HCT116 (cell line): ENCODE results near the gene B3GNT2.

ENCODE experiments used
- CEBPB ChIP-seq: IDR thresholded peaks from 2 replicates; pipeline ENCODE4 v1.6.1; 2012; ENCODE audit warnings: low read depth
- EZH2phosphoT487 ChIP-seq: fragments of 200-600 bp; IDR thresholded peaks from 2 replicates; pipeline ENCODE4 v1.6.1; 2018; ENCODE audit warnings: antibody characterized with exemption, borderline replicate concordance
- FOSL1 ChIP-seq: IDR thresholded peaks from 2 replicates; pipeline ENCODE4 v1.6.1; 2012; ENCODE audit warnings: low read depth
- POLR2A ChIP-seq: IDR thresholded peaks from 2 replicates; pipeline ENCODE4 v1.7.0; 2011; ENCODE audit warnings: borderline replicate concordance; ENCODE audit not compliant: insufficient read depth, insufficient read length; ENCODE audit errors: extremely low read depth
- POLR2AphosphoS5 ChIP-seq: IDR thresholded peaks from 2 replicates; pipeline ENCODE4 v1.6.1; 2011; ENCODE audit warnings: mild to moderate bottlenecking, low read depth, low read length, moderate library complexity
- RAD21 ChIP-seq: IDR thresholded peaks from 2 replicates; pipeline ENCODE4 v1.6.1; 2012; ENCODE audit warnings: low read depth, mild to moderate bottlenecking
- SIN3A ChIP-seq: IDR thresholded peaks from 2 replicates; pipeline ENCODE4 v1.6.1; 2012; ENCODE audit warnings: low read depth
- ZFX ChIP-seq: fragments of 450-650 bp; IDR thresholded peaks from 2 replicates; pipeline ENCODE4 v1.6.1; 2017
- ZNF274 ChIP-seq: fragments of 200-500 bp; sonication (Bioruptor generic); IDR thresholded peaks from 2 replicates; pipeline ENCODE4 v1.6.1; 2014; ENCODE audit warnings: mild to moderate bottlenecking, low read depth, low read length, inconsistent platforms
- TF ChIP-seq, protein P1 (sequence below), 3 experiments: fragments of 200-600 bp in 1 of 3; sonication (generic) in 1 of 3; IDR thresholded peaks in 2 of 3; conservative IDR thresholded peaks in 1 of 3; 2 replicates each; pipeline ENCODE4 v1.5.1; 2012 to 2017; ENCODE audit warnings: low read depth in 2 of 3, low read length in 2 of 3, antibody characterized with exemption in 1 of 3, borderline replicate concordance in 1 of 3, control low read depth in 1 of 3, mild to moderate bottlenecking in 1 of 3, mixed read lengths in 1 of 3, mixed run types in 1 of 3, moderate library complexity in 1 of 3; ENCODE audit not compliant: insufficient read depth in 1 of 3
- TF ChIP-seq, protein P2 (sequence below): IDR thresholded peaks from 2 replicates; pipeline ENCODE4 v1.6.1; 2012; ENCODE audit warnings: low read depth
- TF ChIP-seq, protein P3 (sequence below): IDR thresholded peaks from 2 replicates; pipeline ENCODE4 v1.6.1; 2012

GRCh38 chr2:62231541-62231940 is 35.6 kb downstream of the B3GNT2 start:
- no peak for TF ChIP-seq RAD21
- TF ChIP-seq, protein P1, sequence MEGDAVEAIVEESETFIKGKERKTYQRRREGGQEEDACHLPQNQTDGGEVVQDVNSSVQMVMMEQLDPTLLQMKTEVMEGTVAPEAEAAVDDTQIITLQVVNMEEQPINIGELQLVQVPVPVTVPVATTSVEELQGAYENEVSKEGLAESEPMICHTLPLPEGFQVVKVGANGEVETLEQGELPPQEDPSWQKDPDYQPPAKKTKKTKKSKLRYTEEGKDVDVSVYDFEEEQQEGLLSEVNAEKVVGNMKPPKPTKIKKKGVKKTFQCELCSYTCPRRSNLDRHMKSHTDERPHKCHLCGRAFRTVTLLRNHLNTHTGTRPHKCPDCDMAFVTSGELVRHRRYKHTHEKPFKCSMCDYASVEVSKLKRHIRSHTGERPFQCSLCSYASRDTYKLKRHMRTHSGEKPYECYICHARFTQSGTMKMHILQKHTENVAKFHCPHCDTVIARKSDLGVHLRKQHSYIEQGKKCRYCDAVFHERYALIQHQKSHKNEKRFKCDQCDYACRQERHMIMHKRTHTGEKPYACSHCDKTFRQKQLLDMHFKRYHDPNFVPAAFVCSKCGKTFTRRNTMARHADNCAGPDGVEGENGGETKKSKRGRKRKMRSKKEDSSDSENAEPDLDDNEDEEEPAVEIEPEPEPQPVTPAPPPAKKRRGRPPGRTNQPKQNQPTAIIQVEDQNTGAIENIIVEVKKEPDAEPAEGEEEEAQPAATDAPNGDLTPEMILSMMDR (IDR thresholded peaks at IDR 0.05 in 2 of 3, conservative IDR thresholded peaks at IDR 0.05 in 1 of 3; ENCODE audit: borderline replicate concordance in 1 of 3, insufficient read depth in 1 of 3, low read depth in 2 of 3, low read length in 2 of 3), result no peak
- TF ChIP-seq, protein P2, sequence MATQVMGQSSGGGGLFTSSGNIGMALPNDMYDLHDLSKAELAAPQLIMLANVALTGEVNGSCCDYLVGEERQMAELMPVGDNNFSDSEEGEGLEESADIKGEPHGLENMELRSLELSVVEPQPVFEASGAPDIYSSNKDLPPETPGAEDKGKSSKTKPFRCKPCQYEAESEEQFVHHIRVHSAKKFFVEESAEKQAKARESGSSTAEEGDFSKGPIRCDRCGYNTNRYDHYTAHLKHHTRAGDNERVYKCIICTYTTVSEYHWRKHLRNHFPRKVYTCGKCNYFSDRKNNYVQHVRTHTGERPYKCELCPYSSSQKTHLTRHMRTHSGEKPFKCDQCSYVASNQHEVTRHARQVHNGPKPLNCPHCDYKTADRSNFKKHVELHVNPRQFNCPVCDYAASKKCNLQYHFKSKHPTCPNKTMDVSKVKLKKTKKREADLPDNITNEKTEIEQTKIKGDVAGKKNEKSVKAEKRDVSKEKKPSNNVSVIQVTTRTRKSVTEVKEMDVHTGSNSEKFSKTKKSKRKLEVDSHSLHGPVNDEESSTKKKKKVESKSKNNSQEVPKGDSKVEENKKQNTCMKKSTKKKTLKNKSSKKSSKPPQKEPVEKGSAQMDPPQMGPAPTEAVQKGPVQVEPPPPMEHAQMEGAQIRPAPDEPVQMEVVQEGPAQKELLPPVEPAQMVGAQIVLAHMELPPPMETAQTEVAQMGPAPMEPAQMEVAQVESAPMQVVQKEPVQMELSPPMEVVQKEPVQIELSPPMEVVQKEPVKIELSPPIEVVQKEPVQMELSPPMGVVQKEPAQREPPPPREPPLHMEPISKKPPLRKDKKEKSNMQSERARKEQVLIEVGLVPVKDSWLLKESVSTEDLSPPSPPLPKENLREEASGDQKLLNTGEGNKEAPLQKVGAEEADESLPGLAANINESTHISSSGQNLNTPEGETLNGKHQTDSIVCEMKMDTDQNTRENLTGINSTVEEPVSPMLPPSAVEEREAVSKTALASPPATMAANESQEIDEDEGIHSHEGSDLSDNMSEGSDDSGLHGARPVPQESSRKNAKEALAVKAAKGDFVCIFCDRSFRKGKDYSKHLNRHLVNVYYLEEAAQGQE, result no peak
- no peak for TF ChIP-seq SIN3A
- TF ChIP-seq, protein P3, sequence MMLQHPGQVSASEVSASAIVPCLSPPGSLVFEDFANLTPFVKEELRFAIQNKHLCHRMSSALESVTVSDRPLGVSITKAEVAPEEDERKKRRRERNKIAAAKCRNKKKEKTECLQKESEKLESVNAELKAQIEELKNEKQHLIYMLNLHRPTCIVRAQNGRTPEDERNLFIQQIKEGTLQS, result no peak
- TF ChIP-seq POLR2AphosphoS5, result no peak
- no peak for TF ChIP-seq ZFX
- no peak for TF ChIP-seq CEBPB
- no peak for TF ChIP-seq EZH2phosphoT487
- no peak for TF ChIP-seq POLR2A
- no peak for TF ChIP-seq FOSL1
- no peak for TF ChIP-seq ZNF274
